ENCODE measurements around the gene TNFRSF11A. TPM values are rescaled to one million over a fixed set of nuclear protein-coding genes. Genes with fewer than 3 reads are reported as not detected.

The TNFRSF11A gene
- polyA plus RNA-seq, 4 donors, result 15.0 to 25.4 (median 20.0) TPM

- FAIRE-seq (no peak), DNase-seq (no peak)
- Histone ChIP-seq H3K27me3 (ENCODE audit: control insufficient read depth in 3 of 3, insufficient read depth in 3 of 3, low read length in 3 of 3) (no peaks in the 10 kb centered on the region), H3K36me3 (ENCODE audit: control insufficient read depth in 3 of 3, insufficient read depth in 2 of 3, low read depth in 1 of 3, low read length in 3 of 3) (no peaks in the 10 kb centered on the region), H3K9me3 (ENCODE audit: control insufficient read depth in 2 of 2, insufficient read depth in 1 of 2, low read depth in 1 of 2, low read length in 1 of 2) (peaks cover 0 to 6% of the 10 kb centered on the region in 2 donors), H3K27ac (ENCODE audit: low read depth in 1 of 3, low read length in 2 of 3) (no peak overlapping the region), H3K4me3 (ENCODE audit: low read depth in 1 of 3, low read length in 3 of 3) (no peak overlapping the region), H3K4me1 (ENCODE audit: control insufficient read depth in 3 of 3, insufficient read depth in 2 of 3, low read depth in 1 of 3, low read length in 2 of 3) (peaks cover 2 to 18% (median 6%) of the 10 kb centered on the region in 3 donors)
- 58 to 66% (median 65%) methylated on average over 3 of the region's 3 CpGs for WGBS, 3 donors
Measured at GRCh38 chr18:62426191-62426488, 101.0 kb downstream of the TNFRSF11A start.

- 59 to 72% (median 61%) methylated on average over 4 of the region's 4 CpGs for WGBS, 3 donors
- no peak overlapping the region for H3K27ac ChIP-seq (ENCODE audit: low read depth in 1 of 3, low read length in 2 of 3)
- H3K4me3 ChIP-seq (ENCODE audit: low read depth in 1 of 3, low read length in 3 of 3), result no peak overlapping the region
- no peaks in the 10 kb centered on the region for H3K36me3 ChIP-seq (ENCODE audit: control insufficient read depth in 3 of 3, insufficient read depth in 2 of 3, low read depth in 1 of 3, low read length in 3 of 3)
- peaks cover 0 to 2% (median 0%) of the 10 kb centered on the region in 3 donors for H3K4me1 ChIP-seq (ENCODE audit: control insufficient read depth in 3 of 3, insufficient read depth in 2 of 3, low read depth in 1 of 3, low read length in 2 of 3)
- H3K27me3 ChIP-seq (ENCODE audit: control insufficient read depth in 3 of 3, insufficient read depth in 3 of 3, low read length in 3 of 3), result no peaks in the 10 kb centered on the region
- peaks cover 0 to 6% of the 10 kb centered on the region in 2 donors for H3K9me3 ChIP-seq (ENCODE audit: control insufficient read depth in 2 of 2, insufficient read depth in 1 of 2, low read depth in 1 of 2, low read length in 1 of 2)
- DNase-seq (no peak), FAIRE-seq (no peak)
Measured at GRCh38 chr18:62432176-62432575, 107.1 kb downstream of the TNFRSF11A start.

GRCh38 chr18:62434798-62435197 is 109.7 kb downstream of the TNFRSF11A start:
- Histone ChIP-seq H3K27me3 (ENCODE audit: control insufficient read depth in 3 of 3, insufficient read depth in 3 of 3, low read length in 3 of 3) (no peaks in the 10 kb centered on the region), H3K27ac (ENCODE audit: low read depth in 1 of 3, low read length in 2 of 3) (no peak overlapping the region), H3K9me3 (ENCODE audit: control insufficient read depth in 2 of 2, insufficient read depth in 1 of 2, low read depth in 1 of 2, low read length in 1 of 2) (no peaks in the 10 kb centered on the region), H3K36me3 (ENCODE audit: control insufficient read depth in 3 of 3, insufficient read depth in 2 of 3, low read depth in 1 of 3, low read length in 3 of 3) (no peaks in the 10 kb centered on the region), H3K4me3 (ENCODE audit: low read depth in 1 of 3, low read length in 3 of 3) (no peak overlapping the region), H3K4me1 (ENCODE audit: control insufficient read depth in 3 of 3, insufficient read depth in 2 of 3, low read depth in 1 of 3, low read length in 2 of 3) (peaks cover 0 to 2% (median 0%) of the 10 kb centered on the region in 3 donors)
- DNase-seq (no peak), FAIRE-seq (no peak)
- 52 to 71% (median 66%) methylated on average over 4 of the region's 4 CpGs for WGBS, 3 donors

- FAIRE-seq (no peak), DNase-seq (no peak)
Measured at GRCh38 chr18:62435435-62436031, 110.4 kb downstream of the TNFRSF11A start.

GRCh38 chr18:62436636-62437234 is 111.6 kb downstream of the TNFRSF11A start:
- H3K4me3 ChIP-seq (ENCODE audit: low read depth in 1 of 3, low read length in 3 of 3), result no peak overlapping the region
- 33 to 60% (median 43%) methylated on average over 7 of the region's 7 CpGs for WGBS, 3 donors
- no peak for FAIRE-seq
- peak overlapping the region in 1 of 3 donors; percentile 55 for H3K27ac ChIP-seq (ENCODE audit: low read depth in 1 of 3, low read length in 2 of 3)
- peak in 1 of 2 donors; percentile 49 for DNase-seq
- no peaks in the 10 kb centered on the region for H3K36me3 ChIP-seq (ENCODE audit: control insufficient read depth in 3 of 3, insufficient read depth in 2 of 3, low read depth in 1 of 3, low read length in 3 of 3)
- peaks cover 0 to 2% (median 0%) of the 10 kb centered on the region in 3 donors for H3K4me1 ChIP-seq (ENCODE audit: control insufficient read depth in 3 of 3, insufficient read depth in 2 of 3, low read depth in 1 of 3, low read length in 2 of 3)
- no peaks in the 10 kb centered on the region for H3K27me3 ChIP-seq (ENCODE audit: control insufficient read depth in 3 of 3, insufficient read depth in 3 of 3, low read length in 3 of 3)
- H3K9me3 ChIP-seq (ENCODE audit: control insufficient read depth in 2 of 2, insufficient read depth in 1 of 2, low read depth in 1 of 2, low read length in 1 of 2), result no peaks in the 10 kb centered on the region

More at GRCh38 chr18:62435435-62436031, 110.4 kb downstream of the TNFRSF11A start:
- Histone ChIP-seq H3K9me3 (ENCODE audit: control insufficient read depth in 2 of 2, insufficient read depth in 1 of 2, low read depth in 1 of 2, low read length in 1 of 2) (no peaks in the 10 kb centered on the region), H3K27me3 (ENCODE audit: control insufficient read depth in 3 of 3, insufficient read depth in 3 of 3, low read length in 3 of 3) (no peaks in the 10 kb centered on the region), H3K4me3 (ENCODE audit: low read depth in 1 of 3, low read length in 3 of 3) (no peak overlapping the region), H3K4me1 (ENCODE audit: control insufficient read depth in 3 of 3, insufficient read depth in 2 of 3, low read depth in 1 of 3, low read length in 2 of 3) (peaks cover 0 to 2% (median 0%) of the 10 kb centered on the region in 3 donors), H3K27ac (ENCODE audit: low read depth in 1 of 3, low read length in 2 of 3) (no peak overlapping the region), H3K36me3 (ENCODE audit: control insufficient read depth in 3 of 3, insufficient read depth in 2 of 3, low read depth in 1 of 3, low read length in 3 of 3) (no peaks in the 10 kb centered on the region)
- 26 to 46% (median 41%) methylated on average over 11 of the region's 11 CpGs for WGBS, 3 donors

- peak overlapping the region in 1 of 3 donors; percentile 55 for H3K27ac ChIP-seq (ENCODE audit: low read depth in 1 of 3, low read length in 2 of 3)
Measured at GRCh38 chr18:62437235-62438017, 112.3 kb downstream of the TNFRSF11A start.

GRCh38 chr18:62438018-62438329 is 112.9 kb downstream of the TNFRSF11A start:
- FAIRE-seq, result no peak
- peak overlapping the region in 1 of 3 donors; percentile 8 for H3K27ac ChIP-seq (ENCODE audit: low read depth in 1 of 3, low read length in 2 of 3)
- DNase-seq, result no peak
- H3K36me3 ChIP-seq (ENCODE audit: control insufficient read depth in 3 of 3, insufficient read depth in 2 of 3, low read depth in 1 of 3, low read length in 3 of 3), result no peaks in the 10 kb centered on the region
- no peak overlapping the region for H3K4me3 ChIP-seq (ENCODE audit: low read depth in 1 of 3, low read length in 3 of 3)
- no peaks in the 10 kb centered on the region for H3K9me3 ChIP-seq (ENCODE audit: control insufficient read depth in 2 of 2, insufficient read depth in 1 of 2, low read depth in 1 of 2, low read length in 1 of 2)
- no peaks in the 10 kb centered on the region for H3K27me3 ChIP-seq (ENCODE audit: control insufficient read depth in 3 of 3, insufficient read depth in 3 of 3, low read length in 3 of 3)
- H3K4me1 ChIP-seq (ENCODE audit: control insufficient read depth in 3 of 3, insufficient read depth in 2 of 3, low read depth in 1 of 3, low read length in 2 of 3), result peaks cover 0 to 2% (median 0%) of the 10 kb centered on the region in 3 donors
- 42 to 60% (median 49%) methylated on average over 10 of the region's 10 CpGs for WGBS, 3 donors

More at GRCh38 chr18:62437235-62438017, 112.3 kb downstream of the TNFRSF11A start:
- Histone ChIP-seq H3K4me3 (ENCODE audit: low read depth in 1 of 3, low read length in 3 of 3) (no peak overlapping the region), H3K36me3 (ENCODE audit: control insufficient read depth in 3 of 3, insufficient read depth in 2 of 3, low read depth in 1 of 3, low read length in 3 of 3) (no peaks in the 10 kb centered on the region), H3K4me1 (ENCODE audit: control insufficient read depth in 3 of 3, insufficient read depth in 2 of 3, low read depth in 1 of 3, low read length in 2 of 3) (peaks cover 0 to 2% (median 0%) of the 10 kb centered on the region in 3 donors), H3K9me3 (ENCODE audit: control insufficient read depth in 2 of 2, insufficient read depth in 1 of 2, low read depth in 1 of 2, low read length in 1 of 2) (no peaks in the 10 kb centered on the region), H3K27me3 (ENCODE audit: control insufficient read depth in 3 of 3, insufficient read depth in 3 of 3, low read length in 3 of 3) (no peaks in the 10 kb centered on the region)
- no peak for FAIRE-seq
- peak; percentile 42 to 51 for DNase-seq
- WGBS, 3 donors, result 33 to 57% (median 40%) methylated on average over 11 of the region's 11 CpGs

- H3K27ac ChIP-seq (ENCODE audit: low read depth in 1 of 3, low read length in 2 of 3), result no peak overlapping the region
- H3K9me3 ChIP-seq (ENCODE audit: control insufficient read depth in 2 of 2, insufficient read depth in 1 of 2, low read depth in 1 of 2, low read length in 1 of 2), result no peaks in the 10 kb centered on the region
- no peaks in the 10 kb centered on the region for H3K36me3 ChIP-seq (ENCODE audit: control insufficient read depth in 3 of 3, insufficient read depth in 2 of 3, low read depth in 1 of 3, low read length in 3 of 3)
- DNase-seq, result no peak
- 92 to 95% (median 94%) methylated on average over 12 of the region's 12 CpGs for WGBS, 3 donors
- no peaks in the 10 kb centered on the region for H3K27me3 ChIP-seq (ENCODE audit: control insufficient read depth in 3 of 3, insufficient read depth in 3 of 3, low read length in 3 of 3)
- no peak overlapping the region for H3K4me3 ChIP-seq (ENCODE audit: low read depth in 1 of 3, low read length in 3 of 3)
- FAIRE-seq, result no peak
- H3K4me1 ChIP-seq (ENCODE audit: control insufficient read depth in 3 of 3, insufficient read depth in 2 of 3, low read depth in 1 of 3, low read length in 2 of 3), result peaks cover 0 to 2% (median 0%) of the 10 kb centered on the region in 3 donors
Measured at GRCh38 chr18:62438402-62438801, 113.3 kb downstream of the TNFRSF11A start.

Measured in small intestine (tissue), 7 donors.